Mesenchymal stem cell (in vitro differentiated cells and primary cell): ENCODE measurements around the gene MEF2D.

Source experiments
- DNase-seq: peaks from one replicate; pipeline ENCODE4 v3.0.0-alpha.2; 2013
- H2AFZ ChIP-seq: one replicate; pipeline ENCODE4 v1.6.1; 2013; ENCODE audit warnings: low read depth, mild to moderate bottlenecking, control low read depth, inconsistent platforms, low read length, moderate library complexity
- H2AK5ac ChIP-seq: 2 replicates; pipeline ENCODE4 v1.6.1; 2013; ENCODE audit warnings: low read length, moderate library complexity, mild to moderate bottlenecking, inconsistent platforms; ENCODE audit not compliant: severe bottlenecking
- H2BK120ac ChIP-seq: one replicate; pipeline ENCODE4 v1.6.1; 2013; ENCODE audit warnings: low read depth, mild to moderate bottlenecking, inconsistent platforms, low read length, moderate library complexity
- H2BK12ac ChIP-seq, 2 experiments: one replicate each; pipeline ENCODE4 v1.6.1; 2013; ENCODE audit warnings: inconsistent platforms in 2 of 2, low read length in 2 of 2, mild to moderate bottlenecking in 2 of 2, moderate library complexity in 2 of 2, control low read depth in 1 of 2
- H2BK15ac ChIP-seq: one replicate; pipeline ENCODE4 v1.6.1; 2013; ENCODE audit warnings: mild to moderate bottlenecking, low read depth, inconsistent platforms; ENCODE audit not compliant: poor library complexity, severe bottlenecking
- H2BK5ac ChIP-seq: 2 replicates; pipeline ENCODE4 v1.6.1; 2013; ENCODE audit warnings: low read depth, mild to moderate bottlenecking, low read length, control low read depth, inconsistent platforms; ENCODE audit not compliant: poor library complexity, severe bottlenecking
- H3K14ac ChIP-seq, 2 experiments: one replicate each; pipeline ENCODE4 v1.6.1; 2013; ENCODE audit warnings: inconsistent platforms in 2 of 2, low read length in 2 of 2, control low read depth in 1 of 2, mild to moderate bottlenecking in 1 of 2, moderate library complexity in 1 of 2
- H3K18ac ChIP-seq, 2 experiments: one replicate each; pipeline ENCODE4 v1.6.1; 2013; ENCODE audit warnings: inconsistent platforms in 2 of 2, low read length in 2 of 2, control low read depth in 1 of 2, low read depth in 1 of 2, mild to moderate bottlenecking in 1 of 2
- H3K23ac ChIP-seq, 2 experiments: one replicate each; pipeline ENCODE4 v1.6.1; 2013; ENCODE audit warnings: inconsistent platforms in 2 of 2, low read length in 2 of 2, mild to moderate bottlenecking in 2 of 2, moderate library complexity in 2 of 2, control low read depth in 1 of 2
- H3K27ac ChIP-seq: 2 replicates; pipeline ENCODE4 v1.5.1; 2013; ENCODE audit warnings: mild to moderate bottlenecking, moderate library complexity, low read length, control low read depth, inconsistent platforms; ENCODE audit not compliant: poor library complexity, severe bottlenecking
- H3K27me3 ChIP-seq, 2 experiments: 2 replicates each; pipeline versions ENCODE4 v1.6.1 to v1.7.0; 2013; ENCODE audit warnings: low read length in 2 of 2, mild to moderate bottlenecking in 2 of 2, moderate library complexity in 2 of 2, control low read depth in 1 of 2, inconsistent platforms in 1 of 2; ENCODE audit not compliant: control insufficient read depth in 1 of 2, insufficient read depth in 1 of 2
- H3K36me3 ChIP-seq, 2 experiments: 2 replicates each; pipeline versions ENCODE4 v1.6.1 to v1.7.0; 2013; ENCODE audit warnings: low read length in 2 of 2, control low read depth in 1 of 2, inconsistent platforms in 1 of 2, low read depth in 1 of 2, mild to moderate bottlenecking in 1 of 2; ENCODE audit not compliant: insufficient read depth in 2 of 2, control insufficient read depth in 1 of 2
- H3K4ac ChIP-seq, 2 experiments: one replicate each; pipeline ENCODE4 v1.6.1; 2013; ENCODE audit warnings: inconsistent platforms in 2 of 2, low read length in 2 of 2, mild to moderate bottlenecking in 2 of 2, moderate library complexity in 2 of 2, control low read depth in 1 of 2, low read depth in 1 of 2
- H3K4me1 ChIP-seq: 2 replicates; pipeline ENCODE4 v1.6.1; 2013; ENCODE audit warnings: low read depth, low read length, control low read depth; ENCODE audit not compliant: control insufficient read depth, insufficient read depth
- H3K4me2 ChIP-seq: 2 replicates; pipeline ENCODE4 v1.6.1; 2013; ENCODE audit warnings: low read length, mild to moderate bottlenecking, inconsistent platforms; ENCODE audit not compliant: poor library complexity, severe bottlenecking
- H3K4me3 ChIP-seq, 2 experiments: 2 replicates each; pipeline versions ENCODE4 v1.5.1 to v1.7.0; 2013; ENCODE audit warnings: low read length in 2 of 2, mild to moderate bottlenecking in 2 of 2, control low read depth in 1 of 2, low read depth in 1 of 2; ENCODE audit not compliant: insufficient read depth in 1 of 2
- H3K79me1 ChIP-seq: replicated peaks from 2 replicates; pipeline ENCODE4 v1.6.1; 2013; ENCODE audit warnings: mild to moderate bottlenecking, control low read depth, low read length, inconsistent platforms; ENCODE audit not compliant: poor library complexity, severe bottlenecking
- H3K9ac ChIP-seq: 2 replicates; pipeline ENCODE4 v1.7.0; 2013; ENCODE audit warnings: mild to moderate bottlenecking, low read length, moderate library complexity
- H3K9me3 ChIP-seq: 2 replicates; pipeline ENCODE4 v1.7.0; 2013; ENCODE audit warnings: mild to moderate bottlenecking, low read length; ENCODE audit not compliant: control insufficient read depth
- H4K8ac ChIP-seq: one replicate; pipeline ENCODE4 v1.6.1; 2013; ENCODE audit warnings: inconsistent platforms, mild to moderate bottlenecking, low read length, moderate library complexity
- H4K91ac ChIP-seq: one replicate; pipeline ENCODE4 v1.6.1; 2013; ENCODE audit warnings: mild to moderate bottlenecking, low read length, inconsistent platforms
- WGBS: methylation state at CpG from one replicate; pipeline ENCODE4 v1.1.7; 2013; ENCODE audit warnings: mixed read lengths; 5-methylcytosine and 5-hydroxymethylcytosine counted together

The MEF2D gene

DNA sequence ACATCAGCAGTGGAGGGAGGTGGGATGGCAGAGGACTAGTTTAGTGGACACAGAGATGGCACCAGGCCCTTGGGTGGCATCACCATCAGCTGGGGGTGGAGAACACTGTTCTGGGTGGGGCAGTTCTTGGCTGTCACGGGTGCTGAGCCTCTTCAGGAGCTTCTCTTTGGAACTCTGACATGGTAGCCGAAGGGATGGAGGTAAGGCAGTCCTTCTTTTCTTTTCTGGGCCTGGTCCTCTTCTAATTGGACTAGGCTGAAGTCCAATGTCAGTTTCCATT, 8.3 kb upstream of the MEF2D start:
- Histone ChIP-seq H2AK5ac (no peak overlapping the region), H2BK5ac (no peak overlapping the region)
- WGBS, result 92% methylated on average over 2 of the region's 2 CpGs

DNA sequence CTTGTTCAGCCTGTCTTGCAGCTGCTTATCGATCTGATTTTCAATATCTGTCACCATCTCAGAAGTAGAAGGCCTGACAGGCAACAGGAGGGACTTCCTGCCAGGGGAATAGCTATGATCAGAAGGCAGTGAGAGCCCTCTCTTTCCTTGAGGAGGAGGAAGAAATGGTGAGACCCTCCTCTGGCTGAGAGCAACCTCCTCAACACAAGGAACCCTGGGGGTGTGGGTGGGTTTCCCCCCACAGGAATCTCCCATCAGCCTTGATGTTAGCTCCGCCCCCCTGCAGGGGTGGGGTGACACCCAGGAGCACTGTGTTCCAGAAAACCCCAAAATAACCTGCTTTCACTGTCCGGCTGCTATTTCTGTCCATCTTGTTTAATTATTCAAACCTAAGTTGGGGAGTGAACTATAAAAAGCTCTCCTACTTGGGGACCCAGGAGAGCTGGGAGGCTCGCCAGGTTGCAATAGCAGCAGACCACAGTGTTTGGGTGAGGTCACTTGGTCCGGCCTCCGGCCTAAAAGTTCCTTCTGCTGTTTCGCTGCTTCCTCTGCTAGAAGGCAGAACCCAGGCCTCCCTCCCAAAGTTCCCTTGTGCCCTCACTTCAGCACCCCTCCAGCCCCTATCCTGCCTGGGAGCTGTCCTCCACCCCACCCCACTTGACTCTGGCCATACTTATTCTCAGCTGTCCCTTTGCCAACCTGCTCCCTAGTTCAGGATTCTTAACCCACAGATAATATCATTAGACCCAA, 7.8 kb upstream of the MEF2D start:
- Histone ChIP-seq H3K23ac (no peak overlapping the region), H3K14ac (no peak overlapping the region), H3K27me3 (no peaks in the 10 kb centered on the region), H3K4me2 (no peak overlapping the region), H3K18ac (peak overlapping the region; percentile 18 to 26), H2AK5ac (no peak overlapping the region), H3K9ac (peak overlapping the region; percentile 71), H2BK5ac (no peak overlapping the region), H4K91ac (no peak overlapping the region), H3K27ac (no peak overlapping the region), H2BK120ac (no peak overlapping the region), H3K4me3 (peak overlapping the region in 1 of 2 experiments; percentile 12), H3K9me3 (no peaks in the 10 kb centered on the region), H2BK12ac (peak overlapping the region; percentile 45 to 71), H2AFZ (no peak overlapping the region), H3K4ac (no peak overlapping the region), H2BK15ac (peak overlapping the region; percentile 80), H4K8ac (no peak overlapping the region), H3K79me1 (no peaks in the 10 kb centered on the region), H3K36me3 (no peaks in the 10 kb centered on the region), H3K4me1 (peaks cover 13% of the 10 kb centered on the region)
- WGBS, result 70% methylated on average over 6 of the region's 7 CpGs
- peak; percentile 61 for DNase-seq

More for the DNA sequence above, 8.3 kb upstream of the MEF2D start:
- no peak overlapping the region for H3K4me3 ChIP-seq
- no peak overlapping the region for H3K14ac ChIP-seq
- no peak overlapping the region for H3K27ac ChIP-seq
- H3K9me3 ChIP-seq, result no peaks in the 10 kb centered on the region
- peaks cover 12% of the 10 kb centered on the region for H3K4me1 ChIP-seq
- no peaks in the 10 kb centered on the region for H3K27me3 ChIP-seq
- no peak overlapping the region for H2BK120ac ChIP-seq
- H3K23ac ChIP-seq, result no peak overlapping the region
- H3K4ac ChIP-seq, result no peak overlapping the region
- H3K4me2 ChIP-seq, result no peak overlapping the region
- H2BK12ac ChIP-seq, result peak overlapping the region; percentile 47 to 71
- H2AFZ ChIP-seq, result no peak overlapping the region
- H3K9ac ChIP-seq, result peak overlapping the region; percentile 71
- no peaks in the 10 kb centered on the region for H3K36me3 ChIP-seq
- H4K8ac ChIP-seq, result no peak overlapping the region
- no peak overlapping the region for H3K18ac ChIP-seq
- no peak overlapping the region for H4K91ac ChIP-seq
- DNase-seq, result no peak
- peak overlapping the region; percentile 32 for H2BK15ac ChIP-seq
- H3K79me1 ChIP-seq, result no peaks in the 10 kb centered on the region

DNA sequence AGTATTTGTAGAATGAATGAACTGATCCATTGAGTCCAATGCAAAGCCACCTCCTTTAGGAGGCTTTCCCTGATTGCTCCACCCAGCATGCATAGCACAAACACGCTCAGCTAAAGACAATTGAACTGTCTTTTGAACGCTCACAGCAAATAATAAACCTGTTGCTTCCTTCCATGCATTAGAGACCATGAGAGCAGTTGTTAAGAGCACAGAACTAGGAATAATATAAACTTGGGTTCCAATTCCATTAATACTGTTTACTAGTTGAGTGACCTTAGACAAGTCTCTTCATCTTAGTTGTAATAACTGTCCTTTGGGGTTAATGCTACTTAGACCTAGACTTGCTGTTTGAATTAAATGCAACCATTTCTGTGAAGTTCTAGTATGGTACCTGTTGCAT, 5.9 kb upstream of the MEF2D start:
- Histone ChIP-seq H3K27me3 (no peaks in the 10 kb centered on the region), H3K9ac (no peak overlapping the region), H3K4me1 (peaks cover 27% of the 10 kb centered on the region), H2BK5ac (no peak overlapping the region), H3K18ac (no peak overlapping the region), H3K27ac (no peak overlapping the region), H4K91ac (no peak overlapping the region), H3K36me3 (no peaks in the 10 kb centered on the region), H2BK120ac (no peak overlapping the region), H3K4me3 (no peak overlapping the region), H4K8ac (no peak overlapping the region), H2BK15ac (peak overlapping the region; percentile 80), H3K4me2 (no peak overlapping the region), H3K9me3 (no peaks in the 10 kb centered on the region), H2BK12ac (peak overlapping the region in 1 of 2 experiments; percentile 43), H3K14ac (no peak overlapping the region), H3K23ac (no peak overlapping the region), H2AFZ (no peak overlapping the region), H3K79me1 (no peaks in the 10 kb centered on the region), H3K4ac (no peak overlapping the region), H2AK5ac (no peak overlapping the region)
- no CpG with 5 or more reads among the region's 2 CpGs for WGBS
- no peak for DNase-seq

DNA sequence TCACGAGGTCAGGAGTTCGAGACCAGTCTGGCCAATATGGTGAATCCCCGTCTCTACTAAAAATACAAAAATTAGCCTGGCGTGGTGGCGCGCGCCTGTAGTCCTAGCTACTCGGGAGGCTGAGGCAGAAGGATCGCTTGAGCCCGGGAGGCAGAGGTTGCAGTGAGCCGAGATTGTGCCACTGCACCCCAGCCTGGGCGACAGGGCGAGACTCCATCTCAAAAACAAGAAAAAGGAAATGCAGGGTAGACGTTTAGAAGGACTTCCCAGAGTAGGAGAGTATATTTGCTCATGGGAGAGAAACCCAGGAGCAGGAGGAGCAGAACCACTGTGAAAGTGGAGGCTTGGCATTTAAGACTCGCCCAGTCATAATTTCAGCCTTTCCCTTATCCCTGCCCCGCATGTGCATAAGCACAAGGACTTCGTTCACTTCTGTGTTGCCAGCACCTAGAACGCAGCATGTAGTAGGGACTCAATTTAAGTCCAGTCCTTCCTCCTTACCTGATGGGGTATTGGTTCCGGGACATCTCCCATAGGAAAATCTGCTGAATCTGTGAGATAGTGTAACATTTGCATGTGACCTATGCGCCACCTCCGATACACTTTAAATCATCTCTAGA, 5.2 kb upstream of the MEF2D start:
- Histone ChIP-seq H4K91ac (peak overlapping the region; percentile 29), H3K79me1 (no peaks in the 10 kb centered on the region), H2AFZ (no peak overlapping the region)

More for the DNA sequence above, 5.2 kb upstream of the MEF2D start:
- Histone ChIP-seq H3K4me1 (peaks cover 27% of the 10 kb centered on the region), H3K18ac (peak overlapping the region; percentile 61 to 64), H3K9ac (peak overlapping the region; percentile 94), H2AK5ac (no peak overlapping the region), H3K4me3 (no peak overlapping the region), H3K36me3 (no peaks in the 10 kb centered on the region), H2BK12ac (peak overlapping the region in 1 of 2 experiments; percentile 45), H2BK15ac (no peak overlapping the region), H3K27me3 (no peaks in the 10 kb centered on the region), H4K8ac (peak overlapping the region; percentile 81), H2BK5ac (no peak overlapping the region), H3K14ac (no peak overlapping the region), H2BK120ac (no peak overlapping the region), H3K9me3 (no peaks in the 10 kb centered on the region), H3K4me2 (no peak overlapping the region), H3K4ac (peak overlapping the region in 1 of 2 experiments; percentile 33), H3K23ac (no peak overlapping the region), H3K27ac (peak overlapping the region; percentile 98)
- DNase-seq, result no peak
- 97% methylated on average over 17 of the region's 21 CpGs for WGBS
